Astrocyte of the spinal cord (primary cell): Measurements from ENCODE around the gene TRMT61A.

Experiments used
- DNase-seq: peaks from one replicate; pipeline ENCODE4 v3.0.0; 2011; ENCODE audit warnings: low read depth, low spot score
- H3K4me3 ChIP-seq: 2 replicates; pipeline ENCODE4 v1.5.1; 2011; ENCODE audit warnings: low read depth, mild to moderate bottlenecking, low read length, moderate library complexity
- in situ Hi-C: cut with HindIII; loops from 2 replicates; pipeline ENCODE4 v1.10.0; 2017; ENCODE audit warnings: low sequenced_read_pairs
- TF ChIP-seq, protein P1 (sequence below): IDR thresholded peaks from 2 replicates; pipeline ENCODE4 v1.5.1; 2012; ENCODE audit warnings: low read depth, mild to moderate bottlenecking, low read length, inconsistent platforms

TRMT61A gene

DNA sequence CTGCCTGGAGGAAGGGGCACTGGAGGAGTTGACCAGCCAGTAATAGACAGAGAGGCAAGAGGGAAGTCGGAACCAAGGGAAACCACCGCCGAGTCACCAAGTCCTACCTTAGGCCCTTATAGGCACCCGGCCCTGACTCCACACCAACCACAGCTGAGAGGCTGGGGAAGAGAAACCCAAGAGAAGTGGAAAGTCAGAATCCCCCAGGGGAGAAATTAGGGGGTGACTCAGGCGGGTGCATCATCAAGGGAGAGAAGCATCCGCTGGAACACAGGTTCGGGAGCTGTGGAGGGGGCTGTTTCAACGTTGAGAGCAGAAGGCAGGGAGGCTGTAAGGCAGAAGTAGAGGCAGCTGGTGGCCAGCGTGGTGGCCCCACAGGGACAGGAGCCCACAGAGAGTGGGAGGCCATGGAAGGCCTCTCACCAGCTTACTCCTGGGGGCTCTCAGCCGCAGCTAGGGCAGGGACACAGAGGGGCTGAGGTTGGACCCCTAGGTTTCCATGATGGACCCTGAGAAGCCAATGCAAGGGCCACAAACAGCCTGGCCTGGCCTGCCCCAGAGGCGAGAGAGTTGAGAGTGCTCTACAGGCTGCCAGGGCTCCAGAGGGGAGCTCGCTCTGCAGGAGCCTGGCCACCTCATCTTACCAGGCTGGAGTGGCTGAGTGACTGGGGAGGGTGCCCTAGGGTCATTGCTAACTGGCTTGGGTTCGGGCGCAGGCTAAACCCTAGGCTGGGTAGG is 1.4 kb upstream of the TRMT61A start:
- TF ChIP-seq, protein P1, sequence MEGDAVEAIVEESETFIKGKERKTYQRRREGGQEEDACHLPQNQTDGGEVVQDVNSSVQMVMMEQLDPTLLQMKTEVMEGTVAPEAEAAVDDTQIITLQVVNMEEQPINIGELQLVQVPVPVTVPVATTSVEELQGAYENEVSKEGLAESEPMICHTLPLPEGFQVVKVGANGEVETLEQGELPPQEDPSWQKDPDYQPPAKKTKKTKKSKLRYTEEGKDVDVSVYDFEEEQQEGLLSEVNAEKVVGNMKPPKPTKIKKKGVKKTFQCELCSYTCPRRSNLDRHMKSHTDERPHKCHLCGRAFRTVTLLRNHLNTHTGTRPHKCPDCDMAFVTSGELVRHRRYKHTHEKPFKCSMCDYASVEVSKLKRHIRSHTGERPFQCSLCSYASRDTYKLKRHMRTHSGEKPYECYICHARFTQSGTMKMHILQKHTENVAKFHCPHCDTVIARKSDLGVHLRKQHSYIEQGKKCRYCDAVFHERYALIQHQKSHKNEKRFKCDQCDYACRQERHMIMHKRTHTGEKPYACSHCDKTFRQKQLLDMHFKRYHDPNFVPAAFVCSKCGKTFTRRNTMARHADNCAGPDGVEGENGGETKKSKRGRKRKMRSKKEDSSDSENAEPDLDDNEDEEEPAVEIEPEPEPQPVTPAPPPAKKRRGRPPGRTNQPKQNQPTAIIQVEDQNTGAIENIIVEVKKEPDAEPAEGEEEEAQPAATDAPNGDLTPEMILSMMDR = no peak
- in situ Hi-C loops = no loop called here
- H3K4me3 ChIP-seq = no peak overlapping the region
- DNase-seq = no peak

DNA sequence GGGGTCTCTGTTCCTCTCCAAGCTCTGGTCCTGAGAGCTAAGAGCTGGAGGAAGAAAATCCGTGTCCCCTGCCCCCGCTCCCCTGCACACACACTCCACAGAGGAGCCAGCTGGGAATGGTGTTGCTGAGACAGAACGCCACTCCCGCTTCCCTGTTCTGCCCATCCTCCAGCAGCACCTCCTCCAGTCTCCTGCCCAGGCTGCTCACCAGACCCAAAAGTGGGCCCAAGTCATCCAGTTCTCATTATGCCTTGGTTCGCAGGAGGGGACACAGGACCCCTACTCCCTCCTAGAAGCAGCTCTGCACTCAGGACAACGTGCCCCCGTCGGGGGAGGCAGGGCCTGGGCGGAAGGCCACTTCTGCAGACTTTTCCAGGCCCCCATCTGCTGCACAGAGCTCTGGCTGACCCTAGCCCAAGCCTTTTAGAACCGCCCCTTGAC is 830 bp upstream of the TRMT61A start:
- TF ChIP-seq, protein P1 = no peak
- in situ Hi-C loops = no loop called here
- no peak for DNase-seq
- peak overlapping the region; percentile 92 for H3K4me3 ChIP-seq

DNA sequence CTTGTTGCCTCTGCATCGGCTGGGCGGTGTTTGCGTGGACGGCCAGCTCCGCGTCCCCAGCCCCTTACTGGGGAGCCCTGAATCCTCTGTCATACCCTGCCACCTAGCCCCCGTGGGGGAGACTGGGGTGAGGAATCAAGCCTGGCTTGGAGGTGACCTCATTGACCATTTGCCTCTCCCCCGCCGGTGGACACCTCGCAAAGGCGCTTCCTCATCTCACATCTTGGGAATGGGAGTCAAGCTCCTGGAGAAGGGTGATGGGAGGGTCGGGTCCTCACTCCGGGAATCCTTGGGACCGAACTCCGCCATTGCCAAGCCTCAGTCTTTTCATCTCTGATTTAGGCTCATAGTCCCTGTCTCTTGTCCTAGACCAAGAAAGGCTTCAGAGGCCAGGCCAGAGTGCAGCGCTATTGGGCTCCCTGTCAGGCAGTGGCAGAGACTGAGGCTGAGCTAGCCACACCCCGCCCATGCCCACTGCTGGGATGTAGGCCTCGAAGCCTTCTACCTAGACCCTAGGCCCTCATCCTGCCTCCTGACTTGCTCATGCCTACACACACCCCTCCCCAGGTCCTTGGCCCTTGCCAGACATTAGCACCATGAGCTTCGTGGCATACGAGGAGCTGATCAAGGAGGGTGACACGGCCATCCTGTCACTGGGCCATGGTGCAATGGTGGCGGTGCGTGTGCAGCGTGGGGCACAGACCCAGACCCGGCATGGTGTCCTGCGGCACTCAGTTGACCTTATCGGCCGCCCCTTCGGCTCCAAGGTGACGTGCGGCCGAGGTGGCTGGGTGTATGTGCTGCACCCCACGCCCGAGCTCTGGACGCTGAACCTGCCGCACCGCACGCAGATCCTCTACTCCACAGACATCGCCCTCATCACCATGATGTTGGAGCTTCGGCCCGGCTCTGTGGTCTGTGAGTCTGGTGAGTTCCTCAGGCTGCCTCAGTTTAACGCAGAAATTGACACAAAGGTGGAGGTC is 678 bp downstream of the TRMT61A start:
- in situ Hi-C loops = no loop called here
- peak overlapping the region; percentile 92 for H3K4me3 ChIP-seq
- DNase-seq = no peak
- TF ChIP-seq, protein P1 = no peak

DNA sequence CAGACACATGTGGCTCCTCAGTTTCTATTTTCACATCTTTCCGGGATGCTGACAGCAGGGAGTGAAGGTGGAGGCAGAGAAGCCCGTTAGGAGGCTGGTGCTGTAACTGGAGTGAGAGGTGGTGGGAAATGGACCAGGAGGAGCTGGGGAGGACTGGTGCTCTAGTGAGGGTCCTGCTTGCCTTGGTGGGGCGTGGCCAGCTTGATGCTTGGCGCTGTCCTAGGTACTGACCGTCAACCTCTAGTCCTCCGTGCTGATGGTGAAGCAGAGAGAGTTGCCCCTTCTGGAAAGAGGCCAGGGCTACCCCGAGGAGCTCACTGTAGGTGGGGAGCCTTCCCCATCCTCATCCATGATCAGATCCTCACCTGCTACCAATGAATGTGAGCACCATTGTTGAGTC is 1.4 kb downstream of the TRMT61A start:
- H3K4me3 ChIP-seq = peak overlapping the region; percentile 92
- TF ChIP-seq, protein P1 = no peak
- in situ Hi-C loops = no loop called here

DNA sequence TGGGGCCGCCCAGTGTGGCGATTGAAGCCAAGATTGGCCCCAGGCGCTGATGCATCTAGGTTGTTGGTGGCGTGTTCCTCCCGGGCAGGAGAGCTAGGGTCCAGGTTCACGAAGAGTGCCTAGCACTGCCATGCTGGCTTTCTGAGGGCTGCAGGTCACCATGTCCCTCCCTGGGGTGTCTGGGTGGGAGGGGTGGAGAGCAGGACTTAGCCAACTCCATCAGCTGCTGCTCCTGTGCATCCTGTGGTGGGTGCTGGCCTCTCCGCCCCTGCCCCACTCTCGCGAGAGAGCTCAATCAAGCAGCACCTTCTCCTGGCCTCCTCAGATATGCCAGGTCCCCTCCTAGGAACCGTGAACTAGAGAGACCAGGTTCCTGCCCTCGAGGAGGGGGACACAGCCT is 1.8 kb downstream of the TRMT61A start:
- in situ Hi-C loops = no loop called here
- no peak overlapping the region for H3K4me3 ChIP-seq
- no peak for DNase-seq
- TF ChIP-seq, protein P1 = no peak

More for the DNA sequence above, 1.4 kb downstream of the TRMT61A start:
- no peak for DNase-seq

DNA sequence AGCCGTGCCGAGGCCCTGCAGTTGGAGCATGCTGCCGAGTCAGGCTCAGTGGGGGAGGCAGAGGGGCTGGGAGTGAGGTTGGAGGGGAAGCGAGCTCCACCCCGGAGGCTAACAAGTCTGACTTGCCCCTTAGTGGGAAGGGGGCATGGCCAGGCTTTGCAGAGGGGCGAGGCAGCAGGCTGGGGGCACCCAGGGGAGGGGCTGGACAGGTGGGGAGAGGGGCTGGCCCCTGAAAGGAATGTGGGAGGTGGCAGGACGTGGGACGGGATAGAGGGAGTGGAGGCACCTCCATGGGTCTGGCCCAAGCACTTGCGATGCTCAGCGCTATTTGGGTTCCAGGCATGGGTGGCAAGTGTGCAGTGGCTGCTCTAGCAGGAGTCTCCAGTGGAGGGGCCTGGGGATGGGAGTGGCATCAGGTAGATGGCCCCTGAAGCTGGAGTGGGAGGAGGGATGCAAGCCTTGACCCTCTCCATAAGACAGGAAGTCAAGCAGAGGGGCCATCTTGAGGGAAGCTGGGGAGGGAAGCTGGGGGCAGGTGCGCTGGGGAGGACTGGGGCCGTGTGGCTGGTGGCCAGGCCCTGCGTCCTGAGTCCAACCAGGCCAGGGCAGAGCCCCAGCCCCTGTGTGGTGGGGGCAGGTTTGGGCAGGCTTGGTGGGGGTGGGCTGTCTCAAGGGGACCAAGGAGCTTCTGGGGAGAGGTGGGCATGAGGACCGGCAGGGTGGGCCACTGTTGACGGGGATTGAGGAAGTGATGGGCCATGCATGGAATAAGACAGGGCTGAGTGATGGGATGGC is 2.6 kb downstream of the TRMT61A start:
- TF ChIP-seq, protein P1 = no peak
- in situ Hi-C loops = no loop called here
- no peak overlapping the region for H3K4me3 ChIP-seq
- no peak for DNase-seq
